ENCODE results near the gene GAREM2.

DNA sequence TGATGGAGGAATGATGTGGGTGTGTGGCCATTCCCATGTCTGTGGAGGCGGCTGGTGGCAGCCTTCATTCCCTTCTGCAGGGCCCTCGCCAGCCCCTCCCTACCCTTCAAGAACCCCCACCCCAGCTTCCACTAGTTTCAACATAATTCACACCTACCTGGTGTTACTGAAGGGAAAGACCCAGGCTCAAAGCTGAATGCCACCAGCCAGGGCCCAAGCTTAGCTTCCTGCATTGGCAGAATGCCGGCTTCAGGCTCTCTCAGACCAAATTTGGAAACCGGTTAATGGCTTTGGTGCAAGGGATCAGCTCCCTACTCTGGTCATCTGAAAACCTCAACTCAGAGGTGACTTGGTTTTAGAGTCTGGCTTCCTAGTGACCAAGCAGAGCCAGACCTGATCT lies 16.9 kb downstream of the GAREM2 start:
- TF ChIP-seq GATA2 (IDR thresholded peaks at IDR 0.05; ENCODE audit: low read depth, low read length) (no peak), GATA3 (IDR thresholded peaks at IDR 0.05; ENCODE audit: low read depth, low read length) (no peak)
